ENCODE results near the gene CCDC15.

- TF ChIP-seq CREB5 (CRISPR knock-in tag; IDR thresholded peaks at IDR 0.05; ENCODE audit: low read depth): no peak
- no peak for TF ChIP-seq ZNF565 (CRISPR knock-in tag; conservative IDR thresholded peaks at IDR 0.05; ENCODE audit: low read depth)
- no peak for TF ChIP-seq OSR1 (CRISPR knock-in tag; IDR thresholded peaks at IDR 0.05)
- TF ChIP-seq TOX (CRISPR knock-in tag; IDR thresholded peaks at IDR 0.05; ENCODE audit: borderline replicate concordance): no peak
- TF ChIP-seq ZFP3 (CRISPR knock-in tag; IDR thresholded peaks at IDR 0.05): no peak
- TF ChIP-seq CSDC2 (CRISPR knock-in tag; IDR thresholded peaks at IDR 0.05): no peak
- TF ChIP-seq, protein P1, sequence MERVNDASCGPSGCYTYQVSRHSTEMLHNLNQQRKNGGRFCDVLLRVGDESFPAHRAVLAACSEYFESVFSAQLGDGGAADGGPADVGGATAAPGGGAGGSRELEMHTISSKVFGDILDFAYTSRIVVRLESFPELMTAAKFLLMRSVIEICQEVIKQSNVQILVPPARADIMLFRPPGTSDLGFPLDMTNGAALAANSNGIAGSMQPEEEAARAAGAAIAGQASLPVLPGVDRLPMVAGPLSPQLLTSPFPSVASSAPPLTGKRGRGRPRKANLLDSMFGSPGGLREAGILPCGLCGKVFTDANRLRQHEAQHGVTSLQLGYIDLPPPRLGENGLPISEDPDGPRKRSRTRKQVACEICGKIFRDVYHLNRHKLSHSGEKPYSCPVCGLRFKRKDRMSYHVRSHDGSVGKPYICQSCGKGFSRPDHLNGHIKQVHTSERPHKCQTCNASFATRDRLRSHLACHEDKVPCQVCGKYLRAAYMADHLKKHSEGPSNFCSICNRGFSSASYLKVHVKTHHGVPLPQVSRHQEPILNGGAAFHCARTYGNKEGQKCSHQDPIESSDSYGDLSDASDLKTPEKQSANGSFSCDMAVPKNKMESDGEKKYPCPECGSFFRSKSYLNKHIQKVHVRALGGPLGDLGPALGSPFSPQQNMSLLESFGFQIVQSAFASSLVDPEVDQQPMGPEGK (CRISPR knock-in tag; IDR thresholded peaks at IDR 0.05; ENCODE audit: borderline replicate concordance): no peak
- TF ChIP-seq RARB (CRISPR knock-in tag; IDR thresholded peaks at IDR 0.05): no peak
- TF ChIP-seq ESRRG (CRISPR knock-in tag; IDR thresholded peaks at IDR 0.05): no peak
- no peak for TF ChIP-seq POU6F1 (CRISPR knock-in tag; IDR thresholded peaks at IDR 0.05; ENCODE audit: borderline replicate concordance, low read depth)
- TF ChIP-seq ZC3H10 (CRISPR knock-in tag; IDR thresholded peaks at IDR 0.05): no peak
- no peak for TF ChIP-seq ZFP30 (CRISPR knock-in tag; IDR thresholded peaks at IDR 0.05)
- no peak for TF ChIP-seq TCF4 (CRISPR knock-in tag; IDR thresholded peaks at IDR 0.05; ENCODE audit: borderline replicate concordance)
- TF ChIP-seq ZNF8 (CRISPR knock-in tag; IDR thresholded peaks at IDR 0.05): no peak
These were observed 124.0 kb downstream of the CCDC15 start for GRCh38 chr11:125078016-125078415.

Measured in SK-N-SH treated with all-trans-retinoic acid at 6 μM for 48 hours (cell line).